WI38 (cell line): Measurements from ENCODE around the gene C1orf226.
"Not testable (repeated sequence)": the region's sequence is repeated elsewhere in the genome, so short reads cannot be mapped to it uniquely, and the experiment has no call there.

Experiments
- H3K4me3 ChIP-seq: 2 replicates; pipeline ENCODE4 v1.5.1; 2011; ENCODE audit warnings: low read depth, mild to moderate bottlenecking, control low read depth, low read length
- CTCF ChIP-seq: IDR thresholded peaks from 2 replicates; pipeline ENCODE4 v1.5.1; 2012; ENCODE audit warnings: low read depth, mild to moderate bottlenecking, control low read depth, low read length

The C1orf226 gene

GRCh38 chr1:162421258-162422164 is 40.0 kb downstream of the C1orf226 start:
- no peak for TF ChIP-seq CTCF
- no peak overlapping the region for H3K4me3 ChIP-seq

GRCh38 chr1:162422662-162423375 is 41.3 kb downstream of the C1orf226 start:
- no peak for TF ChIP-seq CTCF
- H3K4me3 ChIP-seq, result no peak overlapping the region

GRCh38 chr1:162430583-162430982 is 49.1 kb downstream of the C1orf226 start:
- no peak for TF ChIP-seq CTCF

GRCh38 chr1:162432977-162433713 is 51.6 kb downstream of the C1orf226 start:
- not testable (repeated sequence) for H3K4me3 ChIP-seq

More at GRCh38 chr1:162430583-162430982, 49.1 kb downstream of the C1orf226 start:
- no peak overlapping the region for H3K4me3 ChIP-seq
